H1 (cell line): ENCODE data around the gene ANO2. TPM values are rescaled to one million over a fixed set of nuclear protein-coding genes. Genes with fewer than 3 reads are reported as not detected.

ENCODE experiments used
- ASH2L ChIP-seq: fragments of 200-600, 300-600 bp; sonication (generic); IDR thresholded peaks from one replicate; pipeline ENCODE4 v1.7.1; 2017; ENCODE audit warnings: low read length
- BCL11A ChIP-seq, 2 experiments: IDR thresholded peaks; one replicate each; pipeline ENCODE4 v1.6.1; 2011; ENCODE audit warnings: low read depth in 2 of 2, low read length in 2 of 2, mild to moderate bottlenecking in 2 of 2
- CBX5 ChIP-seq: fragments of 300-800, 300-1000 bp; sonication (generic); IDR thresholded peaks from 2 replicates; pipeline ENCODE4 v1.7.1; 2016; ENCODE audit warnings: antibody characterized with exemption, low read length, low read depth
- CHD2 ChIP-seq: IDR thresholded peaks from 2 replicates; pipeline ENCODE4 v1.6.1; 2012; ENCODE audit warnings: low read length, improper control_type of control experiment
- EP300 ChIP-seq, 2 experiments: IDR thresholded peaks; 1 replicate in 1 of 2; 2 replicates in 1 of 2; pipeline ENCODE4 v1.6.1; 2011 to 2012; ENCODE audit warnings: low read depth in 2 of 2, low read length in 2 of 2, mild to moderate bottlenecking in 2 of 2, borderline replicate concordance in 1 of 2, inconsistent platforms in 1 of 2, moderate library complexity in 1 of 2
- JUN ChIP-seq: IDR thresholded peaks from 2 replicates; pipeline ENCODE4 v1.6.1; 2011; ENCODE audit warnings: low read depth, mild to moderate bottlenecking, improper control_type of control experiment, low read length
- POLR2A ChIP-seq, 2 experiments: IDR thresholded peaks; 1 replicate in 1 of 2; 2 replicates in 1 of 2; pipeline ENCODE4 v1.6.1; 2011; ENCODE audit warnings: low read depth in 2 of 2, low read length in 2 of 2, mild to moderate bottlenecking in 2 of 2; ENCODE audit errors: control extremely low read depth in 1 of 2
- SIX5 ChIP-seq: IDR thresholded peaks from 2 replicates; pipeline ENCODE4 v1.6.1; 2011; ENCODE audit warnings: mild to moderate bottlenecking, low read depth, low read length
- SP2 ChIP-seq: IDR thresholded peaks from 2 replicates; pipeline ENCODE4 v1.6.1; 2012; ENCODE audit warnings: mild to moderate bottlenecking, low read length, inconsistent platforms
- polyA plus RNA-seq, 7 experiments: library from polyadenylated mRNA; depleted of rRNA in 3 of 7; stranded (reverse) in 5 of 7; unstranded in 2 of 7; fragments of >200 nt in 5 of 7; fragments of 200-250 nt in 2 of 7; gene quantifications; 1 replicate in 5 of 7; 2 replicates in 1 of 7; 4 replicates in 1 of 7; pipeline versions ENCODE4 v1.2.1 to v1.2.3, GENCODE V29; 2011 to 2013; ENCODE audit warnings: missing spikeins in 2 of 7, mixed read lengths in 2 of 7
- total RNA-seq: library from RNA; stranded (reverse); fragmentation: NEBNext Ultra II Directional; extraction: Animal tissue kit (Norgen Biotek cat#: 25700); gene quantifications from 2 replicates; pipeline ENCODE4 v1.2.1, GENCODE V29; 2021
- TF ChIP-seq, protein P1 (sequence below): fragments of 300-600 bp; sonication (generic); IDR thresholded peaks from 2 replicates; pipeline ENCODE4 v1.7.1; 2012; ENCODE audit warnings: low read length, moderate library complexity, mild to moderate bottlenecking, inconsistent platforms; ENCODE audit not compliant: insufficient replicate concordance
- TF ChIP-seq, protein P2 (sequence below): IDR thresholded peaks from 2 replicates; pipeline ENCODE4 v1.6.1; 2012; ENCODE audit warnings: inconsistent platforms

ANO2 gene
- total and polyA plus RNA-seq, 2 of the 8 experiments (the other 6 are each of a cell fraction or from before 2014, with no cell fraction given) = 1.9 to 5.5 TPM

DNA sequence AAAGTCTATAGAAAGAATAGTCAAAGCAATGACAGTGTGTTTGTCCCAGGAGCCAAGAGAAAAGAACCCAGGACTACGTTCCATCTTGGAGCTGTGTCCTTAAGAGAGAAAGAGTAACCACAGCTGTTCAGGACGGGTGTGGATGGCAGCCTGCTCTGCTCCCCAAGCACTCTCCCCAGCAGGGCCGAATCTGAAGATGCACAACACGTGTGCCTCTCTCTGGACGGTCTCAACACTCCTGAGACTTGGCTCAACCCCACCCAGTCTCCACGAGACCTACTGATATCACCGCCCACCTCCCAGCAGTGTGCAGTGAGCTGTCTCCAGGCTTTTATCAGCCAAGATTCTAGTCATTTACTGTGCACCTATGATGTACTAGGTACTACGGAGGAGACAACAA, 27.3 kb upstream of the ANO2 start (continued):
- TF ChIP-seq, protein P1, sequence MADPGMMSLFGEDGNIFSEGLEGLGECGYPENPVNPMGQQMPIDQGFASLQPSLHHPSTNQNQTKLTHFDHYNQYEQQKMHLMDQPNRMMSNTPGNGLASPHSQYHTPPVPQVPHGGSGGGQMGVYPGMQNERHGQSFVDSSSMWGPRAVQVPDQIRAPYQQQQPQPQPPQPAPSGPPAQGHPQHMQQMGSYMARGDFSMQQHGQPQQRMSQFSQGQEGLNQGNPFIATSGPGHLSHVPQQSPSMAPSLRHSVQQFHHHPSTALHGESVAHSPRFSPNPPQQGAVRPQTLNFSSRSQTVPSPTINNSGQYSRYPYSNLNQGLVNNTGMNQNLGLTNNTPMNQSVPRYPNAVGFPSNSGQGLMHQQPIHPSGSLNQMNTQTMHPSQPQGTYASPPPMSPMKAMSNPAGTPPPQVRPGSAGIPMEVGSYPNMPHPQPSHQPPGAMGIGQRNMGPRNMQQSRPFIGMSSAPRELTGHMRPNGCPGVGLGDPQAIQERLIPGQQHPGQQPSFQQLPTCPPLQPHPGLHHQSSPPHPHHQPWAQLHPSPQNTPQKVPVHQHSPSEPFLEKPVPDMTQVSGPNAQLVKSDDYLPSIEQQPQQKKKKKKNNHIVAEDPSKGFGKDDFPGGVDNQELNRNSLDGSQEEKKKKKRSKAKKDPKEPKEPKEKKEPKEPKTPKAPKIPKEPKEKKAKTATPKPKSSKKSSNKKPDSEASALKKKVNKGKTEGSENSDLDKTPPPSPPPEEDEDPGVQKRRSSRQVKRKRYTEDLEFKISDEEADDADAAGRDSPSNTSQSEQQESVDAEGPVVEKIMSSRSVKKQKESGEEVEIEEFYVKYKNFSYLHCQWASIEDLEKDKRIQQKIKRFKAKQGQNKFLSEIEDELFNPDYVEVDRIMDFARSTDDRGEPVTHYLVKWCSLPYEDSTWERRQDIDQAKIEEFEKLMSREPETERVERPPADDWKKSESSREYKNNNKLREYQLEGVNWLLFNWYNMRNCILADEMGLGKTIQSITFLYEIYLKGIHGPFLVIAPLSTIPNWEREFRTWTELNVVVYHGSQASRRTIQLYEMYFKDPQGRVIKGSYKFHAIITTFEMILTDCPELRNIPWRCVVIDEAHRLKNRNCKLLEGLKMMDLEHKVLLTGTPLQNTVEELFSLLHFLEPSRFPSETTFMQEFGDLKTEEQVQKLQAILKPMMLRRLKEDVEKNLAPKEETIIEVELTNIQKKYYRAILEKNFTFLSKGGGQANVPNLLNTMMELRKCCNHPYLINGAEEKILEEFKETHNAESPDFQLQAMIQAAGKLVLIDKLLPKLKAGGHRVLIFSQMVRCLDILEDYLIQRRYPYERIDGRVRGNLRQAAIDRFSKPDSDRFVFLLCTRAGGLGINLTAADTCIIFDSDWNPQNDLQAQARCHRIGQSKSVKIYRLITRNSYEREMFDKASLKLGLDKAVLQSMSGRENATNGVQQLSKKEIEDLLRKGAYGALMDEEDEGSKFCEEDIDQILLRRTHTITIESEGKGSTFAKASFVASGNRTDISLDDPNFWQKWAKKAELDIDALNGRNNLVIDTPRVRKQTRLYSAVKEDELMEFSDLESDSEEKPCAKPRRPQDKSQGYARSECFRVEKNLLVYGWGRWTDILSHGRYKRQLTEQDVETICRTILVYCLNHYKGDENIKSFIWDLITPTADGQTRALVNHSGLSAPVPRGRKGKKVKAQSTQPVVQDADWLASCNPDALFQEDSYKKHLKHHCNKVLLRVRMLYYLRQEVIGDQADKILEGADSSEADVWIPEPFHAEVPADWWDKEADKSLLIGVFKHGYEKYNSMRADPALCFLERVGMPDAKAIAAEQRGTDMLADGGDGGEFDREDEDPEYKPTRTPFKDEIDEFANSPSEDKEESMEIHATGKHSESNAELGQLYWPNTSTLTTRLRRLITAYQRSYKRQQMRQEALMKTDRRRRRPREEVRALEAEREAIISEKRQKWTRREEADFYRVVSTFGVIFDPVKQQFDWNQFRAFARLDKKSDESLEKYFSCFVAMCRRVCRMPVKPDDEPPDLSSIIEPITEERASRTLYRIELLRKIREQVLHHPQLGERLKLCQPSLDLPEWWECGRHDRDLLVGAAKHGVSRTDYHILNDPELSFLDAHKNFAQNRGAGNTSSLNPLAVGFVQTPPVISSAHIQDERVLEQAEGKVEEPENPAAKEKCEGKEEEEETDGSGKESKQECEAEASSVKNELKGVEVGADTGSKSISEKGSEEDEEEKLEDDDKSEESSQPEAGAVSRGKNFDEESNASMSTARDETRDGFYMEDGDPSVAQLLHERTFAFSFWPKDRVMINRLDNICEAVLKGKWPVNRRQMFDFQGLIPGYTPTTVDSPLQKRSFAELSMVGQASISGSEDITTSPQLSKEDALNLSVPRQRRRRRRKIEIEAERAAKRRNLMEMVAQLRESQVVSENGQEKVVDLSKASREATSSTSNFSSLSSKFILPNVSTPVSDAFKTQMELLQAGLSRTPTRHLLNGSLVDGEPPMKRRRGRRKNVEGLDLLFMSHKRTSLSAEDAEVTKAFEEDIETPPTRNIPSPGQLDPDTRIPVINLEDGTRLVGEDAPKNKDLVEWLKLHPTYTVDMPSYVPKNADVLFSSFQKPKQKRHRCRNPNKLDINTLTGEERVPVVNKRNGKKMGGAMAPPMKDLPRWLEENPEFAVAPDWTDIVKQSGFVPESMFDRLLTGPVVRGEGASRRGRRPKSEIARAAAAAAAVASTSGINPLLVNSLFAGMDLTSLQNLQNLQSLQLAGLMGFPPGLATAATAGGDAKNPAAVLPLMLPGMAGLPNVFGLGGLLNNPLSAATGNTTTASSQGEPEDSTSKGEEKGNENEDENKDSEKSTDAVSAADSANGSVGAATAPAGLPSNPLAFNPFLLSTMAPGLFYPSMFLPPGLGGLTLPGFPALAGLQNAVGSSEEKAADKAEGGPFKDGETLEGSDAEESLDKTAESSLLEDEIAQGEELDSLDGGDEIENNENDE = no peak
- no peak for TF ChIP-seq JUN
- TF ChIP-seq EP300 (IDR thresholded peaks at IDR 0.05; ENCODE audit: borderline replicate concordance in 1 of 2, low read depth in 2 of 2, low read length in 2 of 2) = no peak
- TF ChIP-seq ASH2L = no peak
- no peak for TF ChIP-seq CBX5
- TF ChIP-seq BCL11A (IDR thresholded peaks at IDR 0.05; ENCODE audit: low read depth in 2 of 2, low read length in 2 of 2) = no peak
- TF ChIP-seq SP2 = no peak
- TF ChIP-seq POLR2A (IDR thresholded peaks at IDR 0.05; ENCODE audit: control extremely low read depth in 1 of 2, low read depth in 2 of 2, low read length in 2 of 2) = no peak
- TF ChIP-seq, protein P2, sequence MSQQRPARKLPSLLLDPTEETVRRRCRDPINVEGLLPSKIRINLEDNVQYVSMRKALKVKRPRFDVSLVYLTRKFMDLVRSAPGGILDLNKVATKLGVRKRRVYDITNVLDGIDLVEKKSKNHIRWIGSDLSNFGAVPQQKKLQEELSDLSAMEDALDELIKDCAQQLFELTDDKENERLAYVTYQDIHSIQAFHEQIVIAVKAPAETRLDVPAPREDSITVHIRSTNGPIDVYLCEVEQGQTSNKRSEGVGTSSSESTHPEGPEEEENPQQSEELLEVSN = no peak
- no peak for TF ChIP-seq SIX5
- TF ChIP-seq CHD2 = no peak
- TF ChIP-seq, all 59 proteins: peak for 0
